ENCODE measurements around the gene LARGE1.

The LARGE1 gene

GRCh38 chr22:33658775-33659174, 261.5 kb downstream of the LARGE1 start:
- H3K4me1 Mint-ChIP-seq: no peaks in the 10 kb centered on the region
- peaks cover 18% of the 10 kb centered on the region for H3K9me3 Mint-ChIP-seq
- no peaks in the 10 kb centered on the region for H3K27me3 Mint-ChIP-seq
- H3K4me3 Mint-ChIP-seq: no peak overlapping the region
- no peak for DNase-seq (ENCODE audit: low spot score in 2 of 2)
- no peak for ATAC-seq (replicated peaks; ENCODE audit: extremely low read depth, poor library complexity, severe bottlenecking)
- no peak overlapping the region for H3K27ac Mint-ChIP-seq (ENCODE audit: low read depth)
- no peaks in the 10 kb centered on the region for H3K36me3 Mint-ChIP-seq (ENCODE audit: insufficient read depth)

GRCh38 chr22:33657670-33658069, 262.6 kb downstream of the LARGE1 start:
- no peak for ATAC-seq (replicated peaks; ENCODE audit: extremely low read depth, poor library complexity, severe bottlenecking)
- DNase-seq (ENCODE audit: low spot score in 2 of 2): no peak
- H3K9me3 Mint-ChIP-seq: peaks cover 22% of the 10 kb centered on the region
- H3K4me1 Mint-ChIP-seq: no peaks in the 10 kb centered on the region
- H3K36me3 Mint-ChIP-seq (ENCODE audit: insufficient read depth): no peaks in the 10 kb centered on the region
- H3K4me3 Mint-ChIP-seq: no peak overlapping the region
- H3K27me3 Mint-ChIP-seq: no peaks in the 10 kb centered on the region
- H3K27ac Mint-ChIP-seq (ENCODE audit: low read depth): no peak overlapping the region

GRCh38 chr22:33656808-33657628, 263.3 kb downstream of the LARGE1 start:
- Mint-ChIP-seq H3K27ac (ENCODE audit: low read depth) (no peak overlapping the region), H3K9me3 (peaks cover 22% of the 10 kb centered on the region), H3K4me3 (no peak overlapping the region), H3K27me3 (no peaks in the 10 kb centered on the region), H3K36me3 (ENCODE audit: insufficient read depth) (no peaks in the 10 kb centered on the region), H3K4me1 (no peaks in the 10 kb centered on the region)
- ATAC-seq (replicated peaks; ENCODE audit: extremely low read depth, poor library complexity, severe bottlenecking) (no peak), DNase-seq (ENCODE audit: low spot score in 2 of 2) (no peak)

GRCh38 chr22:33654173-33654895, 265.9 kb downstream of the LARGE1 start:
- H3K36me3 Mint-ChIP-seq (ENCODE audit: insufficient read depth): no peaks in the 10 kb centered on the region
- H3K27me3 Mint-ChIP-seq: no peaks in the 10 kb centered on the region
- ATAC-seq (replicated peaks; ENCODE audit: extremely low read depth, poor library complexity, severe bottlenecking) (no peak), DNase-seq (ENCODE audit: low spot score in 2 of 2) (no peak)
- no peaks in the 10 kb centered on the region for H3K4me1 Mint-ChIP-seq
- no peak overlapping the region for H3K27ac Mint-ChIP-seq (ENCODE audit: low read depth)
- no peak overlapping the region for H3K4me3 Mint-ChIP-seq
- peaks cover 32% of the 10 kb centered on the region for H3K9me3 Mint-ChIP-seq

GRCh38 chr22:33653532-33654063, 266.7 kb downstream of the LARGE1 start:
- no peak for DNase-seq (ENCODE audit: low spot score in 2 of 2)
- Mint-ChIP-seq H3K9me3 (peaks cover 35% of the 10 kb centered on the region), H3K27me3 (no peaks in the 10 kb centered on the region), H3K4me3 (no peak overlapping the region), H3K4me1 (no peaks in the 10 kb centered on the region), H3K36me3 (ENCODE audit: insufficient read depth) (no peaks in the 10 kb centered on the region), H3K27ac (ENCODE audit: low read depth) (no peak overlapping the region)
- ATAC-seq (replicated peaks; ENCODE audit: extremely low read depth, poor library complexity, severe bottlenecking): no peak

GRCh38 chr22:33652615-33653014, 267.7 kb downstream of the LARGE1 start:
- no peak for DNase-seq (ENCODE audit: low spot score in 2 of 2)
- Mint-ChIP-seq H3K27me3 (no peaks in the 10 kb centered on the region), H3K4me1 (no peaks in the 10 kb centered on the region), H3K9me3 (peaks cover 35% of the 10 kb centered on the region), H3K4me3 (no peak overlapping the region), H3K36me3 (ENCODE audit: insufficient read depth) (no peaks in the 10 kb centered on the region), H3K27ac (ENCODE audit: low read depth) (no peak overlapping the region)
- ATAC-seq (replicated peaks; ENCODE audit: extremely low read depth, poor library complexity, severe bottlenecking): no peak

GRCh38 chr22:33650244-33650643, 270.0 kb downstream of the LARGE1 start:
- ATAC-seq (replicated peaks; ENCODE audit: extremely low read depth, poor library complexity, severe bottlenecking): no peak
- Mint-ChIP-seq H3K4me1 (no peaks in the 10 kb centered on the region), H3K9me3 (peaks cover 29% of the 10 kb centered on the region), H3K27me3 (no peaks in the 10 kb centered on the region), H3K4me3 (no peak overlapping the region), H3K27ac (ENCODE audit: low read depth) (no peak overlapping the region), H3K36me3 (ENCODE audit: insufficient read depth) (no peaks in the 10 kb centered on the region)
- no peak for DNase-seq (ENCODE audit: low spot score in 2 of 2)

GRCh38 chr22:33648478-33648877, 271.8 kb downstream of the LARGE1 start:
- H3K4me1 Mint-ChIP-seq: no peaks in the 10 kb centered on the region
- no peaks in the 10 kb centered on the region for H3K36me3 Mint-ChIP-seq (ENCODE audit: insufficient read depth)
- no peak overlapping the region for H3K27ac Mint-ChIP-seq (ENCODE audit: low read depth)
- H3K4me3 Mint-ChIP-seq: no peak overlapping the region
- H3K27me3 Mint-ChIP-seq: no peaks in the 10 kb centered on the region
- H3K9me3 Mint-ChIP-seq: peaks cover 26% of the 10 kb centered on the region
- ATAC-seq (replicated peaks; ENCODE audit: extremely low read depth, poor library complexity, severe bottlenecking) (no peak), DNase-seq (ENCODE audit: low spot score in 2 of 2) (no peak)

GRCh38 chr22:33640900-33641299, 279.4 kb downstream of the LARGE1 start:
- ATAC-seq (replicated peaks; ENCODE audit: extremely low read depth, poor library complexity, severe bottlenecking) (no peak), DNase-seq (ENCODE audit: low spot score in 2 of 2) (no peak)
- Mint-ChIP-seq H3K36me3 (ENCODE audit: insufficient read depth) (peaks cover 2% of the 10 kb centered on the region), H3K4me1 (no peaks in the 10 kb centered on the region), H3K4me3 (no peak overlapping the region), H3K27me3 (no peaks in the 10 kb centered on the region), H3K9me3 (peaks cover 21% of the 10 kb centered on the region), H3K27ac (ENCODE audit: low read depth) (no peak overlapping the region)

GRCh38 chr22:33639588-33640254, 280.6 kb downstream of the LARGE1 start:
- Mint-ChIP-seq H3K4me3 (no peak overlapping the region), H3K27ac (ENCODE audit: low read depth) (no peak overlapping the region), H3K36me3 (ENCODE audit: insufficient read depth) (peaks cover 2% of the 10 kb centered on the region), H3K4me1 (no peaks in the 10 kb centered on the region), H3K9me3 (peaks cover 15% of the 10 kb centered on the region), H3K27me3 (no peaks in the 10 kb centered on the region)
- no peak for DNase-seq (ENCODE audit: low spot score in 2 of 2)
- ATAC-seq (replicated peaks; ENCODE audit: extremely low read depth, poor library complexity, severe bottlenecking): no peak

- no peak for DNase-seq (ENCODE audit: low spot score in 2 of 2)
- Mint-ChIP-seq H3K9me3 (peaks cover 21% of the 10 kb centered on the region), H3K36me3 (ENCODE audit: insufficient read depth) (peaks cover 2% of the 10 kb centered on the region), H3K27ac (ENCODE audit: low read depth) (no peak overlapping the region), H3K27me3 (no peaks in the 10 kb centered on the region), H3K4me1 (no peaks in the 10 kb centered on the region), H3K4me3 (no peak overlapping the region)
- no peak for ATAC-seq (replicated peaks; ENCODE audit: extremely low read depth, poor library complexity, severe bottlenecking)
Observed at GRCh38 chr22:33635766-33636165, 284.5 kb downstream of the LARGE1 start.

GRCh38 chr22:33631777-33632176, 288.5 kb downstream of the LARGE1 start:
- no peaks in the 10 kb centered on the region for H3K4me1 Mint-ChIP-seq
- peaks cover 26% of the 10 kb centered on the region for H3K9me3 Mint-ChIP-seq
- no peaks in the 10 kb centered on the region for H3K27me3 Mint-ChIP-seq
- H3K36me3 Mint-ChIP-seq (ENCODE audit: insufficient read depth): peaks cover 2% of the 10 kb centered on the region
- H3K27ac Mint-ChIP-seq (ENCODE audit: low read depth): no peak overlapping the region
- no peak overlapping the region for H3K4me3 Mint-ChIP-seq
- ATAC-seq (replicated peaks; ENCODE audit: extremely low read depth, poor library complexity, severe bottlenecking) (no peak), DNase-seq (ENCODE audit: low spot score in 2 of 2) (no peak)
